ENCODE results near the gene ATP6V0A1.

- TF ChIP-seq PPARA (CRISPR knock-in tag; IDR thresholded peaks at IDR 0.05; ENCODE audit: borderline replicate concordance) (no peak), CSDC2 (CRISPR knock-in tag; IDR thresholded peaks at IDR 0.05) (no peak), ZNF565 (CRISPR knock-in tag; conservative IDR thresholded peaks at IDR 0.05; ENCODE audit: low read depth) (no peak), ZFP30 (CRISPR knock-in tag; IDR thresholded peaks at IDR 0.05) (no peak), ESRRG (CRISPR knock-in tag; IDR thresholded peaks at IDR 0.05) (no peak), TOX (CRISPR knock-in tag; IDR thresholded peaks at IDR 0.05; ENCODE audit: borderline replicate concordance) (no peak), PATZ1 (CRISPR knock-in tag; IDR thresholded peaks at IDR 0.05; ENCODE audit: borderline replicate concordance) (no peak), ZNF8 (CRISPR knock-in tag; IDR thresholded peaks at IDR 0.05) (no peak)
Measured at GRCh38 chr17:42460371-42460770, 1.7 kb downstream of the ATP6V0A1 start.

All from SK-N-SH treated with all-trans-retinoic acid at 6 μM for 48 hours (cell line).